ENCODE measurements around the gene HECW1.
"Not testable (repeated sequence)": the region's sequence is repeated elsewhere in the genome, so short reads cannot be mapped to it uniquely, and the experiment has no call there.

The HECW1 gene

DNA sequence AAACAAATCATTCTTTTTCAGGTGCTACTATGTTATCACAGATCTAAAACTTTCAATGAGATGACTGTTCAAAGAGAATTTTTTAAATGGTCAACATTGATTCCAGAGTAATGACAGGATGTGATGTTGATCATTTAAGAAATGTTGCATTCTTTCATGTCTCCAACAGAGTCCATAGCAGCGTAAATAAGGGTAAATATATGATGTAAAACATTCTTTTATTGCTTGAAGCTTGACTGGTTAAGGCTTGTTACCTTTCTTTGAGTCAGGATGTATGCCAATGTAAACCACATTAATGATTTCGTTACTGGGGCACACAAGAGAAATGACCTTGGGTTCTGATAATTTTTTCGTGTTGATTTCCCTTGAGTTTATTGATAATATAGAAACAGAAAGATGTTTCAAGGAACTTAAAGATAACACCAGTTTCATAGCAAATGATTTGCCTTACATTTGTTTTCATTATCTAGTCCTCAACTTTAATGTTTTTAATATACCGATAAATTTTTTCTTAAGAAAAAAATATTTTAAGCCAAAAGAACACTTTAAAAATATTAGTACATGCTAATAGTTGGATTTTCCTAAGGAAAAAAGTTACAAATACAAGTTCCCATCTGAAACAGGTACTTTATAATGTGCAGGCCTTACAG is 473.9 kb downstream of the HECW1 start:
- no peak for DNase-seq

DNA sequence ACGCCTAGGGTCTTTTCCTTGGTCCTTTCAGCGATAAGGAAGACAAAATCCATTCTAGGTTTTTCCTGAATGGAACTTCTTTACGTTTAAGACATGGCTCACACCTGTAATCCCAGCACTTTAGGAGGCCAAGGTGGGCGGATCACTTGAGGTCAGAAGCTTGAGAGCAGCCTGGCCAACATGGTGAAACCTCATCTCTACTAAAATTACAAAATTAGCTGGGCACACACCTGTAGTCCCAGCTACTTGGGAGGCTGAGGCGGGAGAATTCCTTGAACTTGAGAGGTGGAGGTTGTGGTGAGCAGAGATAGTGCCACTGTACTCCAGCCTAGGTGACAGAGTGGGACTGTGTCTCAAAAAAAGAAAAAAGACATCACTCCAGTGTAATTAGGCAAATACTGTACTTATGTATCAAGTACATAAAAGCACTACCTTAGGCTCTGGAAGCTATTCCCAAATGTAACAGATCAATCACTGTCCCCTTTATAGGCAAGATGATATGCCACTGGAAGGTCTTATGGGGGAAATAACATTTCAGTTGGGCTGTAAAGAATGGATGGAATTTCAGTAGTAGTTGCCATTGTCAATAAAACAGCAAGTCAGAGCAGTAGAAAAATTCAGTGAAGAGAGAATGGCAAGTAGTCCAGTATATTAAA is 476.2 kb downstream of the HECW1 start:
- no peak for DNase-seq

DNA sequence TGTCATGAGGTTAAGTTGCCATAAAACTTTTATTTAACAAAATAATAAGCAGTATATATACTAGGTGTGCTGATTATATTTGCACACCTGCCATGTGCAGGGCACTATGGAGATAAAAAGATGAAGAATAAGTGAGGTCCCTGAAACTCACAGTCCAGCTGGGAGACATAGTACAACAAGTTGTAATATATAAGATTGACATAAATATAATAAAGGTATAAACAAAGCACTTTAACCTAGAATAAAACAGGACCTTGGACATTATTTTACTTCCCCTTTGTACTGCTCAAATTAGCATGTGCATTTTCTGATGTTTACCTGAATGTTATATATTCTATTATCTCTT is 476.7 kb downstream of the HECW1 start:
- DNase-seq: no peak

DNA sequence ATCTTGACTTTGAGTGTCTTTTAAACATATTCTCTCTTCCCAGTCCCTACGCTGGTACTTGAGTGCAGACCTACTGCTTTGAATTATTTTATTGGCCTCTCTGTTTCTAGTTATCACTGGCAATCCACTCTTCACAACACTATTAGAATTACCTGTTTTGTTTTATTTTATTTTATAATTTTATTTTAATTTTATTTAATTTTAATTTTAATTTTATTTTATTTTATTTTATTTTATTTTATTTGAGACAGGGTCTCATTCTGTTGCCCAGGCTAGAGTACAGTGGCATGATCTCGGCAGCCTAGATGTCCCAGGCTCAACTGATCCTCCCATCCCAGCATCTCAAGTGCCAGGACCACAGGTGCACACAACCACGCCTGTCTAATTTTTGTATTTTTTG is 477.3 kb downstream of the HECW1 start:
- DNase-seq: no peak

DNA sequence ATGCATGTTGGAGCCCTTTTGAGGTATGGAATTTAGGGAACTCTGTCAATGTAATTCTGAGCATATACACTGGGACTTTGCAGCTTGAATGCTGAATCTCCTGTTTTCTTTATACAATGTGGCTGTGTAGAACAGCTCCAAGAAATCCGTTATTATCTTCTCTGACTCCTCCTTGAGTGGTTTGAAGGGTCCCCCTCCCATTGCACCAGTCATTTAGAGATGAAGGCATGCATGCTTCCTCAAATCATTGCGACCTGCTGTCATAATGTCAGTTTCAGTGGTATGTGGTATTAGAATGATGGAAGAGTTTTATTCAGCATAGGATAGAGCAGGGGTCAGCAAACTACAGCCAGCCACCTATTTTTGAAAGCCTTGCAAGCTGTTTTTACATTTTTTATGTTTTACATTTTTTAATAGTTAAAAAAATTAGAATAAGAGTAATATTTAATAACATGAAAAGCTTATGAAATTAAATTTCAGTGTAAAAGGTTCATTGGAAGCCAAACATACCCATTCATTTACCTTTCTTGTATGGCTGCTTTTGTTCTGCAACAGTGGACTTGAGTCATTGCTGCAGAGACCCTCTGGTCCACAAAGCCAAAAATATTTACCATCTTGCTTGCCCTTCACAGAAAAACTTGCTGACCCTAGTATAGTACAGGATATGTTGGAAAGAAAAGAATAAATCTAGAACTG is 478.6 kb downstream of the HECW1 start:
- no peak for DNase-seq

DNA sequence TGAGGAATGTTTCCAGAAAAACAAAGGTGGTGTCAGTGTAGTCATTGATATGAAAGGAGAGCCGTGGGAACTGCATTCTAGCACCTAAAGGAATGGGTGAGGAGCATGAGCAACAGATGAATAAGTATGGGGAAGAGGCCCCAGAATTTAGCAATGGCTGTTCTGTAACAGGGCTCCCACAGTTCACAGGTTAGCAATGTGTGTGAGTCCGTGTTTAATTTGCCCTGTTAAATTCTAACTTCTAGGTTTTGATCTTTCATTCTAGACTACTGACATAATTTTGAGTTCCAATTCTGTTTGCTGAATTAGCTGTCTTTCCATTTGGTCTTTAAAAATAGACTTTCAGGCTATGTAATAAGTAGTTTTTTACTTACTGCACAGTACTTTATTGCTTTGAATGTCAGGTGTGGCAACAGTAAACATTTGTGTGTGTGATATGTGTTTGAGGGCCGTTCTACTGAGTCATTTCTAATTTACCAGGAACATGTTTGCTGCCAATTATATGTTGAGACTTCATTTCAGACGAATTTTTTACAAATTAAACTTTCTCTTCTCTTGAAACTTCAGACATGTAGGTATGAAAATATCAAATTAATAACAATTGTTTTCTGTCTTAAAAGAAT is 479.2 kb downstream of the HECW1 start:
- DNase-seq: no peak

DNA sequence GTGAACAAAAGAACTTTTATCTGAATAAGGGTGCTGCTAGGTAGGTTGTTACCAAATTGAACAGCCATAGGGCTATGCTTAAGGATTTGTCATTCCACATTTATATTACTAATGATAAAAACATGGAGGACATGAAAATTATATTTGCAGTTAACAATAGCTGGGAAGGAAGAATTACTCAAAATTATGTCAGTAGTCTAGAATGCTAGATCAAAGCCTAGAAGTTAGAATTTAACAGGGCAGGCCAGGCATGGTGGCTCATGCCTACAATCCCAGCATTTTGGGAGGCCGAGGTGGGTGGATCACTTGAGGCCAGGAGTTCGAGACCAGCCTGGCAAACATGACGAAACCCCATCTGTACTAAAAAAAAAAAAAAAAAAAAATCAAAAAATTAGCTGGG is 479.9 kb downstream of the HECW1 start:
- no peak for DNase-seq

DNA sequence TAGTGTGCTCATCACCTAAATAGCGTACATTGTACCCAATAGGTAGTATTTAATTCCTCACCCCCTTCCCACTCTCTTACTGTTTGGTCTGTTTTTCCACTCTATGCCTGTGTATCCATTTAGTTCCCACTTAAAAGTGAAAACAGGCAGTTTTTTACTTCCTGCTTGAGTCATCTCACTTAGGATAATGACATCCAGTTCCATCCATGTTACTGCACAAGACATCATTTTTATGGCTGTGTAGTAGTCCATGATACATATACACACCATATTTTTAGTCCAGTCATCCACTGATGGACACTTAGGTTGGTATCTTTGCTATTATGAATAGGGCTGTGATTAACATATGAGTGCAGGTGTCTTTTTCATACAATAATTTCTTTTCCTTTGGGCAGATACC is 480.6 kb downstream of the HECW1 start:
- no peak for DNase-seq

DNA sequence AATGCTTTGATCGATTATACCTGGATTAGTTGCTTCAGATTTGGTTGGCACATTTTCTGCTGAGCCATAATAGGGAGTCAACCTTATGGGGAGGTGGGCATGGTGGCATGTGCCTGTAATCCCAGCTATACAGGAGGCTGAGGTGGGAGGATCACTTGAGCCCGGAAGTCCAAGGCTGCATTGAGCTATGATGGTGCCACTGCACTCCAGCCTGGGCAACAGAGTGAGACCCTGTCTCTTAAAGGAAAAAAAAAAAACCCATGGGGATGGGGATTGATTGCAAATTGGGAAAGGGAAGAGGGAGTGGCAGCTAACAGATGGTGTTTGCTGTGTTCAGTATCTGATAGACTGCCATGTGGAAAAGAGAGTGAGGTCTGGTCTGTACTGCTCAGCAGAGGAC is 481.6 kb downstream of the HECW1 start:
- DNase-seq: no peak

DNA sequence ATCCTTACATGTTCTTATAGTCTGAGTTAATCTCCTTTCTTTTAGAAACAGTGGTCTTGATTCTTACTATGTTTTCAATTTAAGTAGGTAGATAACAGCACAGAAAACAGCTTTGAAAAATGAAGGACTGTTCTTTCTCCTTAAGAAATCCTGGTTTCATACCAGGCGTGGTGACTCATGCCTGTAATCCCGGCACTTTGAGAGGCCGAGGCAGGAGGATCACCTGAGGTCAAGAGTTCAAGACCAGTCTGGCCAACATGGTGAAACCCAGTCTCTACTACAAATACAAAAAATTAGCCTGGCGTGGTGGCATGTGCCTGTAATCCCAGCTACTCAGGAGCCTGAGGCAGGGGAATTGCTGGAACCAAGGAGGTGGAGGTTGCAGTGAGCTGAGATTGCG is 484.0 kb downstream of the HECW1 start:
- DNase-seq: not testable (repeated sequence)

DNA sequence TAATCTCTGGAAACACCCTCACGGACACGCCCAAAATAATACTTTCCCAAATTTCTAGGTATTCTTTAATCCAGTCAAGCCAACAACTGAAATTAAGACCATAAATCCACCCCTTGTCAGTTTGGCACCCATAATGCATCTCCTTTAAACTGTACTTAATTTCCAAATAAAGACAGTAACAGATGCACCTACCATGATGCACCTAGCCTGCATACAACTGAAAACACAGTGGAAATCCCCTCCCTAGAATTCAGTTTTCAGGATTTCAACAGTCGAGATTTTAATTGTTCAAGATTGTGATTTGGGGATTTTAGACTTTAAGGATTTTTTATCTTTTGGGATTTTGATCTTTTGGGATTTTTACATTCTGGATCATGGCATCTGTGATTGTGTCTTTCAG is 487.6 kb downstream of the HECW1 start:
- DNase-seq: no peak

DNA sequence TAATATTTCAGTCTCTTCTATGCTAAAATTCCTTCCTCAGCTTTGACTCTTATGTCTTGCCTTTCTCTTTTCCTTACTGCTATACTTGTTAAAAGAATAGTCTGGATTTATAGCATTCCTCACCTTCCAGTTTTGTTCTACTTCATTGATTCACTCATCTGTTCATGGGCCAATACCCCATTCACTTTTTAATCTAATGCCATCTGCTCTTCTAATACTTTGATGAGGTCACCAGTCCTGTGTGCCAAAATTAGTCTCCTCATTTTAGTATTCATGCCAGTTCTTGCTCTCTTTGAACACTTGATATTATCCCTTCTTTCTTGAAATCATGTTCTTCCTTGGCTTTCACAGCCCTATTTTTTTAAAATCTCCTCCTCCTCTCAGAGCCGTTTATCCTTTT is 489.8 kb downstream of the HECW1 start:
- no peak for DNase-seq

DNA sequence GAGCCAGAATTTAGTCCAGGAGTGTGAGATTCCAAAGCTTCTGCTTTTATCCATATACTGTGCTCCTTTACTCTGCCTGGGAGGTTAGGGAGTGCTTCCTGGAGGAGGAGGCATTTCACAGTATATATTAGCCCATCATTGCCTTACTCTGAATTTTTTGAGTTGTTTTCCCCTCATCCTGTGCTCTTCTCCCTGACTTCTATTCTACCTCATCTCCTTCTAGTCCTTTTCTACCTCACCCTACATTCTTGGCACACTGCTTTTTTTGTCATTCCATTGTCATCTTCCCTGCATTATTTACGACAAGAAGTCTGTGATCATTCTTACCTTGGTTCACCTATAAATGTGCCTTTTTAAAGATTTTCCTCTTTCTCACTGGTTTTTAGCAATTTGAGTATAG is 491.8 kb downstream of the HECW1 start:
- no peak for DNase-seq

DNA sequence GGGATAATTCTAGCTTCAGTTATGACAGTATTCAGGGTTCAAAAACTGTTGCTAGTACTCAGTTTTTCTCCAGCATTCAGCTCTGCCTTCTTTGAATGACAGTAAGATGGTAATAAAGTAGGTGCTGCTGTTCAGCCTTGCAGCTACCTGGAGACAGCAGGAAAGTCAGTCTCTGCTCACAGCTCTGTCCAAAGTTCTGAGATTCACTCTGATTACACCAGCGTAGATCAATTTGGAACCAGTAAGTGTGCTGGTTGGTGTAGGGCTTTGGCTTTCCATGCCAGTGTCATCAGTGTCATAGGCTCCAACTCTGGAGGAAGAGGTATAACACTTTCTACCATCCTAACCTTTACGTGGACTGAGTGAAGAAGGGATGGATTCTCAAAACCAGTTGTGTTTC is 496.6 kb downstream of the HECW1 start:
- no peak for DNase-seq

DNA sequence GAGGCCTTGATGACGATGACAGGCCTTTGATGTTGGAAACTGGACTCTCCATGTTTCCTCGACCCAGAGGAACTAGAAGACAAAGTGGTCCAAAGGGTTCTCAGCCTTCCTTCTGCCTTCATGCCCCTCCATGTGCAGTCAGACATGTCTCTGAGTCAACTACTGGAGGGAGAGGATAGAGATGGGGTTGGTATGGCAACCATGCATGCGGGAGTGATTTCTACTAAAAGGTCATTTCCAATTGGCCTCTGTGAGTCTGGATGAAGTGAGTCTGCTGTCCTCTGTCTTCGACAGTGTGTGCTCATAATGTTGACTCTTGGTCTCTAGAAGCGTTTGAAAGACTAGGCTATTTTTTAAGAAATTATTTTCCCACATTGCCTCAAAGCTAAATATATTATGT is 499.7 kb downstream of the HECW1 start:
- no peak for DNase-seq

DNA sequence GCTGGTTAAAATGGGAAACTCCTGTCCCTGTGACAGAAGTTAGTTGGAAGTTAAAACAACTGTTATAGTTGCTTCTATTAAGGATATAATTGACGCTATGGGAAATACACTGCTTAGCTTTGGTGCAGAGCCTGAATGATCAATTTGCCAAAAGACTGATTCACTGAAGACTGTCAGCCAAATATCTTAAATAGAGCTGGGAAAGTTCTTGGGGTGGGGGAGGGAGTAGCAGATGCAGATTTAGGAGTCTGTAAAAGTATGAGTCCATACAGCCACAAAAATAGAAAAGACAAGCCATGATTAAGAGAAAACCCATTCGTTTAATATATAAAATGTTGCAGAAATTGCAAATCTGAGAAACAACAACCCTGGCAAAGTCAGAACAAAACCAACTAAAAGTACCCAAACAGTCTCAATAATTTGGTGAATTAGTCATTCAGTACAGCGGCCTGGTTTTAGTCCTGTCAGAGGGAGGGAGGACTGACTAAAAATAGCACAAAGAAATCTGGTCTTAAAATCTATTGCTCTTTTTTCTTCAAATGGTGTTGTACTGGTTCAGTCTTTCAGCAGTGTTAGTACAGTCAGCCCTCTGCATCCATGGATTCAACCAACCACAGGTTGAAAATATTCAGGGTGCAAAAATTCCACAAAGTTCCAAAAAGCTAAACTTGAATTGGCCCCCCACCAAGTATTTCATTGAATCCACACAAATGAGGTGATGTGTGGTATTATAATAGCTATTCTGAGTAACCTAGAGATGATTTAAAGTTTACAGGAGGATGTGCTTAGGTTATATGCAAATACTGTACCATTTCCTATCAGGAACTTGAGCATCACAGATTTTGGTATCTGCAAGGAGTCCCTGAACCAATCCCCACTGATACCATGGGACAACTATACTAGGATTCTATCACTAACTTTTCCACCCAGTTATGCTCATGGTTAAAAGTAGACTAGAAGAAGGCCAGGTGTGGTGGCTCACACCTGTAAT is 500.4 kb downstream of the HECW1 start:
- DNase-seq: no peak
